Measurements from ENCODE around the gene MYO16. TPM values are rescaled to one million over a fixed set of nuclear protein-coding genes. Genes with fewer than 3 reads are reported as not detected.
"Not testable (repeated sequence)": the region's sequence is repeated elsewhere in the genome, so short reads cannot be mapped to it uniquely, and the experiment has no call there.

Gene MYO16
- total and polyA plus RNA-seq, 8 donors, result 1.1 to 2.5 (median 1.7) TPM

DNA sequence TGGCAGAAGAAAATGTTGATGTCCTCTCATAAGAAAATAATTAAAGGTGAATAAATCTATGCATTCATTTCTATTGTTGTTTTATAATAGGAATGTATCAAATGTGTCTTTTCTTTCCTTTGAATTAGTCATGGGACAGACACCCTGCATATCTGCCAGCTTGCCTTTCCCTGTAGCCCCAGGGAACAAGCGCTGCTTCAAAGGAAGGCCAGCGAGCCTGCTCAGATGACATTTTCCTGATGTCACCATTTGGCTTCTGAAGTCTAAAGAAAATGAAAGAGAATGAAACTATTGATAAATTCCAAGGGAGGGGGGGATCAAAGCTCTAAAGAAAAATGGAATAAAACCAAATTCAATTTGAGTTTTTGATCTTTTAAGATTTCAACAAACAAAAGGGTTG, 582.2 kb downstream of the MYO16 start:
- Histone ChIP-seq H3K36me3 (no peaks in the 10 kb centered on the region), H3K27me3 (no peaks in the 10 kb centered on the region), H3K4me3 (no peak overlapping the region), H3K27ac (no peak overlapping the region), H3K9me3 (no peaks in the 10 kb centered on the region), H3K4me1 (no peaks in the 10 kb centered on the region)
- no peak for TF ChIP-seq CTCF (IDR thresholded peaks at IDR 0.05)
- DNase-seq (no peak), ATAC-seq (no peak)
- intact Hi-C loops (cut with DNase I), result no loop called here

DNA sequence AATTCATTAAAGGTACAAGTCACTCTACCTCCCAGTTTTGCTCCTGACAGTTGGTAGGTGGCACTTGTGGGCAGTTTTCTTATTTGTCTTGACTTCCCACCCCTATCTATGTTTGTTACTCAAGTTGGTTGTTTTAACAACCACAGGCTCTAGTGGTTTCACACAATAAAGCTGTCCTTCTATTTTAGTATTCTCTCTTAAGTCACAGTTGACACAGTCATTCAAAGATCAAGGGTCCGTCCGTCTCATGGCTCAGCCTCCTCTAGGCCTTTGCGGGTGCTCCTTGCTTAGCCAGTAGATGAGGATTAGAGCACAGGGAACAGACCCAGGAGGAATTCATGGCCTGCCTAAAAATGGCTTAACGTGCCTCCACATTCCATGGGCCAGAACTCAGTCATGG, 583.2 kb downstream of the MYO16 start:
- Histone ChIP-seq H3K4me3 (no peak overlapping the region), H3K4me1 (no peaks in the 10 kb centered on the region), H3K27ac (no peak overlapping the region), H3K36me3 (no peaks in the 10 kb centered on the region), H3K27me3 (no peaks in the 10 kb centered on the region), H3K9me3 (no peaks in the 10 kb centered on the region)
- DNase-seq (no peak), ATAC-seq (no peak)
- intact Hi-C loops (cut with DNase I), result no loop called here
- no peak for TF ChIP-seq CTCF (IDR thresholded peaks at IDR 0.05)

GRCh38 chr13:109213714-109214113, 584.3 kb downstream of the MYO16 start:
- Histone ChIP-seq H3K27me3 (no peaks in the 10 kb centered on the region), H3K4me3 (no peak overlapping the region), H3K27ac (no peak overlapping the region), H3K9me3 (no peaks in the 10 kb centered on the region), H3K4me1 (no peaks in the 10 kb centered on the region), H3K36me3 (no peaks in the 10 kb centered on the region)
- no peak for TF ChIP-seq CTCF (IDR thresholded peaks at IDR 0.05)
- DNase-seq (no peak), ATAC-seq (no peak)
- intact Hi-C loops (cut with DNase I), result no loop called here

DNA sequence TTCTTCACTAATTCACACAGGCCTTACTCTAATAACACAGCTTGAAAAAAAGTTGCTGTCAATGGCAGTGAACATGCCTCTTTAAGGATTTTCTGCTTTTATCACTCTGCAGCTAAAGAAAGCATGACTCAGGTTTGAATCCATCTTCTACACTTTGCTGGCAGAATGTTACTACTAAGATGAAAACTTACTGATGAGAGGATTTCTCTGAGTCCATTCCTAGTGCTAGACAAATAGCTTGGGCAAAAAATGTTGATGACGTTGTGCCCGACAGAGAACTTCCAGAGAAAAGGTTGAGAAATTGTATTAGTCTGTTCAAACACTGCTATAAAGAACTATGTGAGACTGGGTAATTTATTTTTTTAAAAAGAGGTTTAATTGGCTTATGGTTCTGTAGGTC, 585.0 kb downstream of the MYO16 start:
- Histone ChIP-seq H3K9me3 (no peaks in the 10 kb centered on the region), H3K4me1 (no peaks in the 10 kb centered on the region), H3K36me3 (no peaks in the 10 kb centered on the region), H3K4me3 (no peak overlapping the region), H3K27ac (no peak overlapping the region), H3K27me3 (no peaks in the 10 kb centered on the region)
- no peak for TF ChIP-seq CTCF (IDR thresholded peaks at IDR 0.05)
- DNase-seq, result no peak
- intact Hi-C loops (cut with DNase I), result no loop called here
- no peak for ATAC-seq

GRCh38 chr13:109215377-109215776, 586.0 kb downstream of the MYO16 start:
- DNase-seq (no peak), ATAC-seq (no peak)
- no peaks in the 10 kb centered on the region for H3K4me1 ChIP-seq
- H3K9me3 ChIP-seq, result no peaks in the 10 kb centered on the region
- no peak overlapping the region for H3K4me3 ChIP-seq
- no peak for TF ChIP-seq CTCF (IDR thresholded peaks at IDR 0.05)
- no peaks in the 10 kb centered on the region for H3K36me3 ChIP-seq
- H3K27ac ChIP-seq, result no peak overlapping the region
- no peaks in the 10 kb centered on the region for H3K27me3 ChIP-seq
- intact Hi-C loops (cut with DNase I), result no loop called here

DNA sequence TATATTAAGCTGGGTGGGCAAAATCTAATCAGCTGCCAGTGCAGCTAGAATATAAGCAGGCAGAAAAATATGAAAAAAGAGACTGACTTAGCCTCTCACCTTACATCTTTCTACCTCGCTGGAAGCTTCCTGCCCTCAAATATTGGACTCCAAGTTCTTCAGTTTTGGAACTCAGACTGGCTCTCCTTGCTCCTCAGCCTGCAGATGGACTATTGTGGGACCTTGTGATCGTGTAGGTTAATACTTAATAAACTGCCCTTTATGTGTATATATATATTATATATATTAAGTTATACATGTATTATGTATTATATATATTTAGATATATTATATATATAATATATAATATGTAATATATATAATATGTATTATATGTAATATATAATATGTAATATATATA, 588.1 kb downstream of the MYO16 start:
- H3K27me3 ChIP-seq; H3K36me3 ChIP-seq; H3K4me3 ChIP-seq; DNase-seq; H3K4me1 ChIP-seq; H3K27ac ChIP-seq; ATAC-seq; H3K9me3 ChIP-seq; intact Hi-C loops (cut with DNase I): not testable (repeated sequence)

All from left lung (tissue), 10 donors.